ENCODE results near the gene GAS1. TPM values are rescaled to one million over a fixed set of nuclear protein-coding genes. Genes with fewer than 3 reads are reported as not detected.

The GAS1 gene
- total and polyA plus RNA-seq, 2 of the 4 experiments (the other 2 are of a cell fraction) = 1.8 to 2.2 TPM

DNA sequence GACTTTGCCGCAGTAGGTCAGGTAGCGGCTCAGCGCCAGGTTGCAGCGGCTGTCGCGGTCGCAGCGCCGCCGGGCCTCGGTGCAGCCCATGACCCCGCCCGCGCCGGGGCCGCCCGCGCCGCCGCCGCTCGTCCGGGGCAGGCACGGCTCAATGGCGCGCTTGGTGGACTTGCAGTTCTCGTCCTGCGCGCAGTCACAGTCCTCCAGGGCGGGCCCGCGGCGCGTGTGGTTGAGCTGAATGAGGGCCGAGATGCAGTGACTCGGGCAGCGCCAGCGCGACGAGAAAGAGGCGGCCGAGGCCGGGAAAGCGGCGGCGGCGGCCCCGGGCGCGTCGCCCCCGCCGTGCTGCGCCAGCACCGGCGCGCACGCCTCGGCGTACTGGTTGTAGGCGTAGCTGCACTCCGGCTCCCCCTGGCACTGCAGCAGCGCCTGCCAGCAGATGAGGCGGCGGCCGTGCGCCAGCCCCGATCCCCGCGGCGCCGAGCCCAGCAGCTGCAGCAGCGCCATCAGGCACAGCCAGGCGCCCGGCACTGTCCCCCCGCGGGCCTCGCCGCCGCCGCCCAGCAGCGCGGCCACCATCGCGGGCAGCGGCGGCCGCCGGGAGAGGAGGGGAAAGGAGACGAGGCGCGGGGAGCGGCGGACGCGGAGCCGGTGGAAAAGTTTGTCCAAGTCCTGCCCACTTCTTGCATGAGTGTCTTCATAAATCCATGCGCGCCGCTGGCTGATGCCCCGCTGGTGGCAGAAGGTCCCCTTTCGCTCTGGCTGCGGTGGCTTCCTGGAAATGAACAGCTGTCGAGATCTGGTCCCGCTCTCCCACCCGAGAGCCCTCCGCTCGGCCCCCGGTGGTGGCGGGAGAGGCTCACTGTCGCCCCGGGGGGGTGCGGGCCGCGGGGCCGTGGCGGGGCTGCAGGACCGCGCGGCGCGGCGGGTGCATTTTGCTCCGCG, 833 bp downstream of the GAS1 start:
- Histone ChIP-seq H3K9ac (ENCODE audit: low read depth, low read length) (peak overlapping the region; percentile 94), H3K4me2 (ENCODE audit: low read depth, low read length) (peak overlapping the region; percentile 60), H3K23ac (ENCODE audit: low read depth, low read length) (peak overlapping the region; percentile 50; the same call in 1 of the 2 replicates), H3K27ac (ENCODE audit: insufficient read depth, low read length) (peak overlapping the region; percentile 93), H3K4me3 (ENCODE audit: insufficient read depth, low read depth, low read length) (peak overlapping the region; percentile 59), H2BK5ac (ENCODE audit: low read depth, low read length, poor library complexity, severe bottlenecking) (peak overlapping the region; percentile 83), H3K56ac (ENCODE audit: extremely low read depth, insufficient read depth, low read length) (no peak overlapping the region), H3K79me1 (ENCODE audit: low read depth in 1 of 2, low read length in 2 of 2) (peaks cover 0 to 6% of the 10 kb centered on the region in 2 experiments; a peak in 2 of 4 replicates), H2AK9ac (replicated peaks; ENCODE audit: low read depth, low read length, poor library complexity) (peak overlapping the region; percentile 60), H3K36me3 (ENCODE audit: control insufficient read depth, insufficient read depth, low read length) (peaks cover 3% of the 10 kb centered on the region; the same call in 1 of the 2 replicates), H4K20me1 (ENCODE audit: insufficient read depth, low read length) (no peaks in the 10 kb centered on the region), H3K9me1 (ENCODE audit: insufficient read depth, low read length) (no peaks in the 10 kb centered on the region), H2BK120ac (ENCODE audit: low read depth, low read length) (peak overlapping the region; percentile 79; the same call in 1 of the 2 replicates), H4K5ac (ENCODE audit: low read depth, low read length) (peak overlapping the region; percentile 41), H3K27me3 (ENCODE audit: control insufficient read depth, insufficient read depth, low read length) (peaks cover 3% of the 10 kb centered on the region), H2AFZ (replicated peaks; ENCODE audit: low read length, poor library complexity) (peak overlapping the region; percentile 92), H2BK20ac (ENCODE audit: low read depth, low read length) (no peak overlapping the region), H3K4ac (ENCODE audit: low read depth, low read length) (peak overlapping the region; percentile 71), H4K8ac (ENCODE audit: low read depth in 2 of 2, low read length in 2 of 2) (peak overlapping the region; percentile 50 to 59; a peak in 3 of 4 replicates), H2BK15ac (ENCODE audit: low read depth, low read length) (no peak overlapping the region), H3K4me1 (ENCODE audit: control insufficient read depth, insufficient read depth, low read length) (no peaks in the 10 kb centered on the region; the same call in 1 of the 2 replicates), H4K91ac (ENCODE audit: insufficient read depth, low read depth, low read length) (peak overlapping the region; percentile 83), H3K9me3 (ENCODE audit: control insufficient read depth, insufficient read depth, low read length) (peaks cover 3% of the 10 kb centered on the region; the same call in 1 of the 2 replicates), H2AK5ac (ENCODE audit: low read depth, low read length) (0 out of 2 replicates have a peak overlapping the region, but pooled peaks have one; percentile 10), H3K14ac (replicated peaks; ENCODE audit: low read depth, low read length) (no peak overlapping the region; the same call in 1 of the 2 replicates), H3K18ac (ENCODE audit: low read depth, low read length) (peak overlapping the region; percentile 73; the same call in 1 of the 2 replicates)
- DNase-seq (peak; percentile 75), ATAC-seq (ENCODE audit: low read depth) (peak; percentile 55)
- dilution Hi-C loops (cut with HindIII; ENCODE audit: low sequenced_read_pairs, unreplicated experiment) = no loop called here
- intact Hi-C loops (cut with micrococcal nuclease) = loop anchor here (1.0 to 5.0 kb wide), 9 partner anchors 150 to 716 kb away; no protein-coding TSS in a partner anchor
- 0% methylated on average over 58 of the region's 125 CpGs; no CpG with 5 or more reads in 1 of the 2 experiments for WGBS, 2 experiments (ENCODE audit: extremely low coverage in 2 of 2, insufficient read length in 1 of 2)
- no TSS peak for BruUV-seq (replicated peaks)
- TF ChIP-seq, protein P1, sequence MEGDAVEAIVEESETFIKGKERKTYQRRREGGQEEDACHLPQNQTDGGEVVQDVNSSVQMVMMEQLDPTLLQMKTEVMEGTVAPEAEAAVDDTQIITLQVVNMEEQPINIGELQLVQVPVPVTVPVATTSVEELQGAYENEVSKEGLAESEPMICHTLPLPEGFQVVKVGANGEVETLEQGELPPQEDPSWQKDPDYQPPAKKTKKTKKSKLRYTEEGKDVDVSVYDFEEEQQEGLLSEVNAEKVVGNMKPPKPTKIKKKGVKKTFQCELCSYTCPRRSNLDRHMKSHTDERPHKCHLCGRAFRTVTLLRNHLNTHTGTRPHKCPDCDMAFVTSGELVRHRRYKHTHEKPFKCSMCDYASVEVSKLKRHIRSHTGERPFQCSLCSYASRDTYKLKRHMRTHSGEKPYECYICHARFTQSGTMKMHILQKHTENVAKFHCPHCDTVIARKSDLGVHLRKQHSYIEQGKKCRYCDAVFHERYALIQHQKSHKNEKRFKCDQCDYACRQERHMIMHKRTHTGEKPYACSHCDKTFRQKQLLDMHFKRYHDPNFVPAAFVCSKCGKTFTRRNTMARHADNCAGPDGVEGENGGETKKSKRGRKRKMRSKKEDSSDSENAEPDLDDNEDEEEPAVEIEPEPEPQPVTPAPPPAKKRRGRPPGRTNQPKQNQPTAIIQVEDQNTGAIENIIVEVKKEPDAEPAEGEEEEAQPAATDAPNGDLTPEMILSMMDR (conservative IDR thresholded peaks at IDR 0.05; ENCODE audit: low read depth, low read length) = 0 out of 2 replicates have a peak, but pooled peaks have one; percentile 6
- TF ChIP-seq RAD21 (IDR thresholded peaks at IDR 0.05; ENCODE audit: low read length) (peak; percentile 12; the same call in 1 of the 2 replicates), MAFK (IDR thresholded peaks at IDR 0.05; ENCODE audit: low read depth, low read length) (no peak)
- ChIA-PET CTCF (interaction anchor here (0.6 to 2.5 kb wide), 6 partner anchors 10 to 514 kb away, joined by 3 to 13 read pairs (median 3); no protein-coding TSS in a partner anchor), POLR2A (ENCODE audit: unreplicated experiment) (no interaction called here)
- in situ Hi-C loops (cut with MboI; ENCODE audit: low sequenced_read_pairs) = loop anchor here (5.0 to 25.0 kb wide), 3 partner anchors 309 to 459 kb away; no protein-coding TSS in a partner anchor

All from IMR-90 (cell line).